Gastrocnemius medialis (tissue), 4 donors: ENCODE measurements around the gene MAP3K12.

Experiments
- POLR2A ChIP-seq, 2 donors: fragments of 450-650 bp; IDR thresholded peaks; one replicate each; pipeline ENCODE4 v1.6.1; 2017; ENCODE audit warnings: antibody characterized with exemption in 2 of 2, mild to moderate bottlenecking in 2 of 2, moderate library complexity in 2 of 2
- TF ChIP-seq, protein P1 (sequence below), 5 experiments: fragments of 450-650 bp in 3 of 5; fragments of 200-600 bp in 2 of 5; sonication (generic) in 2 of 5; IDR thresholded peaks in 4 of 5; conservative IDR thresholded peaks in 1 of 5; 1 replicate in 4 of 5; 2 replicates in 1 of 5; pipeline ENCODE4 v1.5.1; 2016 to 2019; ENCODE audit warnings: antibody characterized with exemption in 5 of 5, mild to moderate bottlenecking in 3 of 5, moderate library complexity in 3 of 5

DNA sequence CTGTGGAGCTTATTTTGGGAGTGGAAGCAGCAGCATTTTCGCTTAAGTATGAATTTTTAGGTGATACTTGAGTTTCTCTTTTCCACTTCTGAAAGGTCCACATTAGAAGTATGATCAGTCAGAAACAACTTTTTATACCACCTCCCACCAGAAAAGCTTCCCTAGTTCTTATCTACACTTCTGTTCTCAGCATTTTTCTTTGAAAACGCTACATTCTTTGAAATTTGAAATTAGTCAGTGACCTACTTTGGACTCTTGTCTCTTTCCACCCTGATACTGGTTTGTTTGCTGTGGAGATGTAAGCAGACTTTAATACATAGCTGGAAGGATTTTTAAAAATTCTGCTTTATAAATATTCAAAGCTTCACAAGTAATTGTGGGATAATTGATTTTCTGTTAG, 25.2 kb downstream of the MAP3K12 start:
- no peak for TF ChIP-seq POLR2A (IDR thresholded peaks at IDR 0.05)
- TF ChIP-seq, protein P1, sequence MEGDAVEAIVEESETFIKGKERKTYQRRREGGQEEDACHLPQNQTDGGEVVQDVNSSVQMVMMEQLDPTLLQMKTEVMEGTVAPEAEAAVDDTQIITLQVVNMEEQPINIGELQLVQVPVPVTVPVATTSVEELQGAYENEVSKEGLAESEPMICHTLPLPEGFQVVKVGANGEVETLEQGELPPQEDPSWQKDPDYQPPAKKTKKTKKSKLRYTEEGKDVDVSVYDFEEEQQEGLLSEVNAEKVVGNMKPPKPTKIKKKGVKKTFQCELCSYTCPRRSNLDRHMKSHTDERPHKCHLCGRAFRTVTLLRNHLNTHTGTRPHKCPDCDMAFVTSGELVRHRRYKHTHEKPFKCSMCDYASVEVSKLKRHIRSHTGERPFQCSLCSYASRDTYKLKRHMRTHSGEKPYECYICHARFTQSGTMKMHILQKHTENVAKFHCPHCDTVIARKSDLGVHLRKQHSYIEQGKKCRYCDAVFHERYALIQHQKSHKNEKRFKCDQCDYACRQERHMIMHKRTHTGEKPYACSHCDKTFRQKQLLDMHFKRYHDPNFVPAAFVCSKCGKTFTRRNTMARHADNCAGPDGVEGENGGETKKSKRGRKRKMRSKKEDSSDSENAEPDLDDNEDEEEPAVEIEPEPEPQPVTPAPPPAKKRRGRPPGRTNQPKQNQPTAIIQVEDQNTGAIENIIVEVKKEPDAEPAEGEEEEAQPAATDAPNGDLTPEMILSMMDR (IDR thresholded peaks at IDR 0.05 in 4 of 5, conservative IDR thresholded peaks at IDR 0.05 in 1 of 5) = no peak
